Astrocyte of the cerebellum (primary cell): Measurements from ENCODE around the gene ENOX1.

Experiments used
- DNase-seq: peaks from one replicate; pipeline ENCODE4 v3.0.0-alpha.2; 2011; ENCODE audit warnings: low read depth
- H3K4me3 ChIP-seq: 2 replicates; pipeline ENCODE4 v1.5.1; 2011; ENCODE audit warnings: mild to moderate bottlenecking, low read depth, low read length, moderate library complexity
- CTCF ChIP-seq: IDR thresholded peaks from 2 replicates; pipeline ENCODE4 v1.5.1; 2012; ENCODE audit warnings: low read length, low read depth, moderate library complexity, mild to moderate bottlenecking; ENCODE audit errors: missing control alignments
- in situ Hi-C: cut with HindIII; loops from 2 replicates; pipeline ENCODE4 v1.10.0; 2017; ENCODE audit warnings: low sequenced_read_pairs

The ENOX1 gene

GRCh38 chr13:43800828-43801227 is 14.1 kb upstream of the ENOX1 start:
- DNase-seq = no peak
- no peak overlapping the region for H3K4me3 ChIP-seq
- TF ChIP-seq CTCF = no peak
- in situ Hi-C loops = loop anchor here (10.0 kb wide), 1 partner anchor 716 kb away; no protein-coding TSS in a partner anchor

DNA sequence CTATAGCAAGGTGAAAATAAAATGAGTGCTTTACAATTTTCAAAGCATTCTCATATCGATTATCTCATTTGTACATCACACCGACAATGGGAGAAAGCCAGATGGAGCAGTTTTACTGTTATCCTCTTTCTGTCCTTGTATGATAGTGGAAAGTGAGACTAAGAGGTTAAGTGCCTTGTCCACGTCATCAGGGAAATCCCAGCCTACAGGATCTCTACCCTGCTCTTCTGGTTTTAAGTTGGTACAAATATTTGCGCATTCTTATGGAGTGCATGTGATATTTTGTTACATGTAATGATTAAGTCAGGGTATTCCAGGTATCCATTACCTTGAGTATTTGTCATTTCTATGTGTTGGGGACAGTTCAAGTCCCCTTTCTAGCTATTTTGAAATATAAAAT is 12.4 kb upstream of the ENOX1 start:
- DNase-seq = no peak
- no peak overlapping the region for H3K4me3 ChIP-seq
- no peak for TF ChIP-seq CTCF
- in situ Hi-C loops = no loop called here

DNA sequence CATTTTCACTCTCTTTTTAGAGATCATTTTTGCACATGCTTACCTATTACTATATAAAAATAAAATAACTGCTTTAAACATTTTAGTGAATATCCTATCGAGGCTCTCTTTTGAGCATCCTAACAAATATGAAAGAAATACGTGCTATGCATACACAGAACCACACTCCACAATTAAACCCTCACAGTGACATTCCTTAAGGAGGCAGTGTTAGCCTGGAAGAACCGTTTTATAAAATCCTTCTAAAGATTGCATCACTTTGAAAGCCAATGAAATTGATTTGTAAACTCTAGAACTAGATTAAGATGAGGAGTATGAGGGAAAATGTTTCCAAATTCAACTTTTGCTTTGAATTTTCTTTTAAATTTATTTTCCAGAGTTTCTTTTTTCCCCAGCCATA is 11.1 kb upstream of the ENOX1 start:
- in situ Hi-C loops = no loop called here
- no peak for DNase-seq

DNA sequence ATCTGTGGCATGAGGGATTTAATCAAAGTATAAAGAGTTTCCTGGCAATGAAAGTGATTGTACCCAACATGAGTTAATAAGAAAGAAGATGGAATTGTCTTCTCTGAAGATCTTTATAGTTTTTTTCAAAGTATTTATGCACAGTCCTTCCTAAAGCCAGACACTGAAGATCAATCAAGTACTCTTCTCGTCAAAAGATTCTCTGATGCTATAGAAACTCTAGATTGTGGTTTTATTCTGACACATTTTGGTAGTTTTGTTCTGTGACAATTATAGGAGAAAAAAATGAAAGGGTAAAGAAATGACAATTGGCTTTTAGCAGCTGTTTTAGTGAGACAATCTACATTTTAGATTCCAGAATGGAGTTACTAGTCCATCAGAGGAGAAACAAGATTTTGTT is 10.4 kb upstream of the ENOX1 start:
- DNase-seq = no peak
- no peak overlapping the region for H3K4me3 ChIP-seq
- in situ Hi-C loops = no loop called here
- TF ChIP-seq CTCF = no peak

More for the DNA sequence above, 11.1 kb upstream of the ENOX1 start:
- H3K4me3 ChIP-seq = no peak overlapping the region
- no peak for TF ChIP-seq CTCF

DNA sequence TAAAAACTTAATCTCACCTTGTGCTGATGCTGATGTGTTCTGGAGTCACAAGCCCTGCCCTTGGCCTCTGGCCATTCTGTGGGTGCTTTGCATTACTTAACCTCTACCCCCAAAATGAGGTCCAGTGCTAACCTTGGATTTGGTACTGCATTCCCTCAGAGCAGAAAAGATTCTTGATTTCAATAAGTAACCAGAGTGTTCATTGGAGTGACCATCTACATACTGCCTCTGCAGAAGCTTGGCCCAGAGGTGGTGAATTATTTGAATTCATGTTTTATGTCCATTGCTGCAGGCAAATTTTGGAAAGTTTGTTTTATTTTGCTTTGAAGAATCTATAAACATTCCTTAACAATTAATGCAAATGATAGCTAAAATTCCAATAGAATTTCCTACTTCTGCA is 7.6 kb upstream of the ENOX1 start:
- no peak for DNase-seq
- TF ChIP-seq CTCF = no peak
- in situ Hi-C loops = no loop called here

DNA sequence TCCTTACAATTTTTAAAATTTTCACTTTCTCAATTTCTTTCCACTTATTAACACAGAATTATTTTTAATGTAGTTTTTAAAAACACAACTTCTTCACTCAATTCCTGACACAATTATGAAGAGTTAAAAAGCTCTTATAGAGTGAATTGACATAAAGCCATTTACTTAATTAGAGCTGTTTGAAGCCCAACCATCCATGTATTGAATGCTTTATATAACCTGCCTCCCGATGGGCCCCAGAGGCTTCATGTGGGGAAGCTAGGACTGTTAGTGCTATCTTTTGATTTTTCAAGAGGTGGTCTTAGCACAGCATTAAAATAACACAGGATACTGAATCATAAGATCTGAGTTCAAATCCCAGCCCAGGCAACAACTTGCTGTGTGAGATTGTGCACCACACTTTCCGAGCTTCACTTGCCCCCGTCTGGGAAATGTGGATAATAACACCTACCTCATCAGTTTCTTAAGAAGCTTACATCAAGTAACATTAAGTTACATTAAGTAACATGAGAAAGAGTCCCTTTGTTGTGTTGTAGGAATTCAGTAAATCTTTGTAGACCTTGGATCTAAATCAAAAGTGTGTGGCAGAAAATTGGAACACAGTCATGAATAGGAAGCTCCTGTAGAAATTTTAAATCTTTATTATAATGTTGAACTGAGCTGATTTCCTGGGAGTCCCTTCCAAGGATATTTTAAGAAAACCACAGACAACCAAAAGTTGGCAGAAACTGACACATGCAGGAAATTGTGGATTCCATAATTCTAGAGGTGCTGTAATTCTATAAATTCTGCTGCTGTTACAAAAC is 5.5 kb upstream of the ENOX1 start:
- in situ Hi-C loops = no loop called here
- peak; percentile 82 for DNase-seq
- peak; percentile 13 for TF ChIP-seq CTCF
- H3K4me3 ChIP-seq = no peak overlapping the region

More for the DNA sequence above, 7.6 kb upstream of the ENOX1 start:
- no peak overlapping the region for H3K4me3 ChIP-seq

DNA sequence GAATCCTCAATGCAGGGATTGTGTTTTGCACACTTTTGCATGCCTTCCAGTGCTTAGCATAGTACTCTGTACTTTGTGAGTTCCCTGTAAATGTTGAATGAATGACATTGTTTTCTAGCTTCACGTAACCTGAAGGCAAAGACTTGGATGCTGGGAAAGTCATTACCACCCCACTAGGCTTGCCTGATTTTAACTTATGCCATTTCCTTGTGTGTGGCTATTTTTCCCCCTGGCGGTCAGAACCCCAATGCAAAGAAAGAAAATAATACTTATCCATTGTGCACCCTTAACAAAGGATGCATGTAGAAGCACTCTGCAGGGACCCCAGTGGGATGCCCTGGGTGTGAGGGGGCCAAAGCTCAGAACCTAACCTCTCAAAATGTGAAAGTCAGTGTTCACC is 1.2 kb upstream of the ENOX1 start:
- DNase-seq = peak; percentile 33
- TF ChIP-seq CTCF = peak; percentile 53
- in situ Hi-C loops = no loop called here
- no peak overlapping the region for H3K4me3 ChIP-seq
